Stimulated activated CD4-positive, alpha-beta T cell treated with anti-CD3 and anti-CD28 coated beads, Interleukin-15, amount 100 ng/mL, for 1 hour (primary cell): ENCODE measurements around the gene FAM110A.
"Not testable (repeated sequence)": the region's sequence is repeated elsewhere in the genome, so short reads cannot be mapped to it uniquely, and the experiment has no call there.

Experiments used
- DNase-seq, 2 donors: peaks; one replicate each; pipeline ENCODE4 v3.0.0-alpha.2; 2020; ENCODE audit warnings: low read depth in 1 of 2, low spot score in 1 of 2

FAM110A gene

DNA sequence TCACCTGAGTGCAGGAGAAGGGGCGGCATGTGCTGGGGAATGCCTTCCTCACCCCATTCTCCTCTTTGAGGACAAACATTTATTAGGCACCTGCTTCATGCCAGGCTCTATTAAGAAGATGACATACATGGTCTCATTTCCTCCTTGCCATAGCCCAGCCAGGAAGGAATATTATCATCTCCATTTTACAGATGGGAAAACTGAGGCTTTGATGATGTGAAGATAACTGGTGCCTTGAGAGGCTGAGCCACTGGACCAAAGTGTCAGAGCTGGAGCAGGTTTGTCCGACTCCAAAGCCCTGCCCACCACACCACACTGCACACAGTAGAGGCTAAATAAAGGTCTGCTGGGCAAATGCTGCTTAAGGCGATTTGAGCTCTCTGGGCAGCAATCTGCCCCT lies 37.2 kb downstream of the FAM110A start:
- DNase-seq: no peak

DNA sequence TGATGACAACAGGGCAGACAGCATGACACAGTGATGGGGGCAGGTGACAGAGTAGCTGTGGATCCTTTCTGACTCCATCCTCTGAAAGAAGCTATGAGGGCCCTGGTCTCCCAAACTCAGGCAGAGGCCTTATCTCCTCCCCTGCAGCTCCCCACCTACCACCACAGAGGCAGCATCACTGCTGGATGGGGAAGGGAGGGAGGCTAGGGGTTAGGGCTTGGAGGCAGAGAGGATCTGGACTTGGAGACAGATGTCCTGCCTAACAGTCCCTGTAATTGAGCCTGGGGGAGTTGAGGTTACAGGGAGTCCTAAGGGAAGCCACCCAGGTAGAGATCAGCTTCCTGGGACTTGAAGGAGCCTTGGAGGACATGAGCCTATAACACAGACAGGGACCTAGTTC lies 37.9 kb downstream of the FAM110A start:
- DNase-seq: no peak

DNA sequence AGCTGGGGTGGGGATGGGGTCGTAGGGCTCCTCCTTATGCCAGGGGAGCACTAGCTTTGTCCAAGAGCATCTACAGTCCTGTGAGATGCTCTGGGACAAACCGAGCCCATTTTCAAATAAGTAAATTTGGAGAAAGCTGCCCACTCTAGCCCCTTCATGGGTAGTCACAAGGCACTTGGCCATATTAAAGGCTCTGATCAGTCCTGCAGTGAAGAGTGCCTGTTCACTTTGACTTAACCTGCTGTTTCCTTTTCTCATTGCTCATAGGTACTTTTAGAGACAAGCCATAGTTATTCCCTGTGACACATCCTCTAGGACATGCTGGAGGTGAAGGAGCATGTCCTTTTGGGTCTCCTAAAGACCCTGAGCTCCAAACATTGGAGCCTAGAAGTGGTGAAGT lies 38.4 kb downstream of the FAM110A start:
- DNase-seq: no peak

DNA sequence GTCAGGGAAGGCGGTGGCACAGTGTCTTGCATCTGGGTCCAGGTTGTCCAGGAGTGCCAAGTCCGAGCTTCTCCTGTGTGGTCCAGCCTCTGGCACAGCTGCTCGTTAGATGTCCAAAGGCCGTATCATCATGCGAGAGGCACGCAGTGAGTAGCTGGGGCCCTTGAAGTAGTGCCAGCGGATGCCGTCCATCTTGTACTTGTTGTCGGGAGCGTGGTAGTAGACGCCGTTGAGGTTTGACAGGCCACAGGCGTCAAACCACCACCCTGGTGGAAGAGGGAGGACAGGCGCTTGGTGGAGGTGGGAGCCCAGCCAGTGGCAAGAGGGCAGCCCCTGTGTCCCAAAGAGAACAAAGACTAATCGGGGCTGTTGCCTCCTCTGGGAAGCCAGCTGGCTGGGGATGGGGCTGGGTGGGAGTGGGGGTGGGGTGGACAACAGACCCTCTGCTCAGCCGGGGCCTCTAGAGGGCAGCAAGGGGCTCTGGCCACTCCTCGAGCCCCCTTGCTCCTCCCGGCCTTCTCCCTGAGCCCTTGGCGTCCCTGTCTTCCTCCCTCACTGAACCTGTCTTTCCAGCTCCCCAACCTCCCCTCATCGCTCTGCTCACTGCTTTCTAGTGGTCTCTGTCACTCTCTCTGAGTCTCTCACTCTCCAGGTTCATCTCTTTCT lies 39.5 kb downstream of the FAM110A start:
- DNase-seq: no peak

DNA sequence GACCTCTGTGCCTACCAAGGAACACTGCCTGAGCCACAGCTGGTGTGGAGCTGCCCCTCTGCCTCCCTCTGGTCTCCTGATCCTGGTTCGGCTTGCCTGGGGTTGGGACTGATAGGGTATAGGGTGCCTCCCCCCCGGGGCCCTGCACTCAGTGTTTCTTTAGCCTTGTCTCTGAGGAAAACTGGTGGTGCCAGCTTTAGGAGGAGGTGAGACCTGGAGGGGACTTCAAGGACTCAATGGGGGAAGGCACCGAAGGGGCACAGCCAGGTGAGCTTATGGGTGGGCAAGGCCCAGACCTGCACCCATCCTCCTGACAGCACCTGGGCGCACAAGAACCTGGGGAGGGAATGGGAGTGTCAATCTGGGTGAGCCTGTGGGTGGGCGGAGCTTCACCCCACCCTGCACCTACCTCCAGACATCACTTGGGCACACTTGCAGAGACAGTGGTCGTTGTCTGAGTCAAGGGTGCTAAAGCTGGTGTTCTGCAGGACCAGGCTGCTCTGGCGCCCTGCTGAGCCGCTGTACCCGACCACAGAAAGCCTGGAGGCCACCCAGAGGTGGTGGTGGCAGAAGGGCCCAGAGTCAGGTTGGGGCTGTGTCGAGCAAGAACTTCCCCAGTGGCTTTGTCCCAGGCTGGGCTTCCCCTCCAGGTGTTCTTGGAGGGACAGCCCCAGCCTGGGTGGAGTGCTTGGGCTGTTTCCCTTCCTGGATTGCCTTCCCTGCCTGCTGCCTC lies 40.5 kb downstream of the FAM110A start:
- no peak for DNase-seq

DNA sequence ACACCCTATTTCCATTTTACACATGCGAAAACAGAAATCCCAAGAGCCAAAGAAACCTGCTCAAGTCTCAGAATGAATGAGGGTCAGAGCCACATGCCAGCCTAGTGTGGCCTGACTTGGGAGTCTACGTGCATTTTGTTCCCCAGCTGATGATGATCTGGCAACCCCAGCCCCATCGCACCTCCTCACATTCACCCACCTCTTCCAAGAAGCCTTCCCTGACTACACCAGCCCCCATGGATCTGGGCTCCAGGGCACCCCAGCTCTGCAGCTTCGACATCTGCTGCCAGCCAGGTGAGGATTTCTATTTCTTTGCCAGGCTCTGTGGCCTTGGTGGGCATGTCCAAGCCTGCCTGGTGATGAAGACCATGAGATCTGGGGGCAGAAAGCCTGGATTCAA lies 41.6 kb downstream of the FAM110A start:
- DNase-seq: no peak

DNA sequence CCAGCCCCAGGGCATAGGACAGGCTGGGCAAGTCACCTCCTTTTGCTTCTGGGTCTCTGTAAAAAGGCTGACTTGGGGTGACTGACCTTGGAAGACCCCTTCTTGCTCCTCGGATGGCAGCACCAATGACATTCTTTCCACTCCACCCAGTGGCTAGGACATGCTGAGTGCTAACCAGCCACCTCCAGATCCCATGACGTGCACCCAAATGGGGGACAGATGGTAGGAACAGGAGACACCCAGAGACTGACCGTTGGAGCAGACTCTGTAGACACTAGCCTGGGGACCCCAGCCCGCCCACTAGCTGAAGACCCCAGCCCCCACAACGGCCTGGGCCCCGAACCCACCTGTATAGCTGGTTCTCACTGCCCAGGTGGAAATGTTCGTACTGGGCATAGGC lies 44.3 kb downstream of the FAM110A start:
- DNase-seq: no peak

DNA sequence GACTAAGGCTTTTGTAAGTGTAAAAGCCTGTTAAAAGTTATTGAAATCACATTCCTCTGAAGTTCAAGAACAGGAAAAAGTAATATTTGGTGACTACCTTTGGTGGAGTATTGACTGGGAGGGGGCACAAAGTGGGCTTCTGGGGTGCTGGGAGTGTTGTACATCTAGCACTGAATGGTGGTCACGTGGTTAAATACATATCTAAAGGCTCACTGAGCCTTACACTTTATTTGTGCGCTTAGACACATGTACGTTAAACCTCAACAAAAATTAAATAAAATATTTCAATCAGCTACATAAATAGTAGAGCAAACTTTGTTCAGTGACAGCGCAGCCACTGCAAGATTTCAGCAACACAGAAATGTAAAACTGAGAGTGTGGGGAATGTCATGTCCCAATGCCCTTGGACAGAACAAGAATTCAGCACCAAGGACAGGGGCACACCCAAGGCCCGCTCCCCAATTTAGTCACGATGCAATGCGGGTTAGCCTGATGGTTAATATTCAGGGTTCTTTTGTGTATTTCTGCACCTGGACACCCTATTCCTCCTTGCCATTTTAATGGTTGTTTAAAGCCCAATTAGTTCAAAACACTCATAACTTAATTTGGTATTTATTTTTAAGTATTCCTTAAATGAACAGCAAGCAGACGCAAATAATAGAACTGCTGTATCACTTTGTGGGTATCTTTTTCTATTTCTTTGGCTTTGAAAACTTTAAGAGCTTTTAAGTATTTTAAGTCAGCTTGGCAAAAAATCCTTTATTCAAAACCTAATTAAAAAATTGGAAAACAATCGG lies 45.2 kb downstream of the FAM110A start:
- DNase-seq: no peak

DNA sequence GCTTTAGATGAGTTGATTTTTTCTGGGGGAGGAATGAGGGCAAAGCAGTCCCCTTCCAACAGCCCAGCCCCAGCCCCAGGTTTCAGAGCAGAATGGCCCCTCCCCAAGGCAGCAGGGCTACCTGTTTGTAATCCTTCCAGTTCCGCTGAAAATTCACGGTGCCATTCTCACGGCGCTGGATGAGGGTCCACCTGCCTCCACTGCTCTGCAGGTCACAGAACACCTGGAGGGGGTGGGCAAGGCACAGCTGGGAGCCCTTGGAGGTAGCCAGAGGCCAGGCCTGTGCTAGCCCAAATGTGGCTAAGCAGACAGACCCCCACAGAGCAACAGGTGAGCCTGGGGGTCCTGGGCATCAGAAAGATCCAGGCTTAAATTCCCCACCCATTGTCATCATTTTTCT lies 46.1 kb downstream of the FAM110A start:
- no peak for DNase-seq

DNA sequence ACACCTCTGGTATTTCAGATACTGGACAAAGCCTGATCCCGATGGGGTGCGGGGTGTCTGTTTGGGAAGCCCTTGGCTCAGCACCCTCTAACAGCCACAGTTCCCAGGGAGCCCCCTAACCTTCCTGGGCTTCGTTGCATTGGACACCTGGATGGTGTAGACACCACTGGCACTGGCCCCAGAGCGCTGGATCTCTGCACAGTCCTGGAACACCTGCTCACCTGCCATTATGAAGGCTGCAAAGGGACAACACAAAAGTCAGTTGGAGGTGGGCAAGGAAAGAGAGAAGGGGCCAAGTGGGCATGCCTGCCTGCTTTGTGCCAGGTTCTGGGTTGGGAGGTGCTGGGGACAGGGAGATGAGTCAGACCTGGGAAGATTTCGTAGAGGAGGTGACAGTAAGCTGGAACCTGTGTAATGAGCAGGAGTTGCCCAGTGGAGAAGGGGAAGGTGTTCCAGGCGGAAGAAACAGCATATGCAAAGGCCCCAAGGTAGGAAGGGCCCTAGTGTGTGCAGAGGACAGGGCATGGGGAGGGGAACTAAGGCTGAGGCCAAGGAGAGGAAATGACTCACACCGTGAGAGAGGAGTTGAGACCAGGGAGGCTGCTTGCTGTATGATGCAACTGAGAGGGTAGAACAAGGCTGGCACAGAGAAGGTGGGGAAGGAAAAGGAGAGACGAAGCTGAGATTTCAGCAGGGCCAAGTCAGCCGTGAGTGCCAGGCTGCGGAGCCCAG lies 47.7 kb downstream of the FAM110A start:
- DNase-seq: no peak

DNA sequence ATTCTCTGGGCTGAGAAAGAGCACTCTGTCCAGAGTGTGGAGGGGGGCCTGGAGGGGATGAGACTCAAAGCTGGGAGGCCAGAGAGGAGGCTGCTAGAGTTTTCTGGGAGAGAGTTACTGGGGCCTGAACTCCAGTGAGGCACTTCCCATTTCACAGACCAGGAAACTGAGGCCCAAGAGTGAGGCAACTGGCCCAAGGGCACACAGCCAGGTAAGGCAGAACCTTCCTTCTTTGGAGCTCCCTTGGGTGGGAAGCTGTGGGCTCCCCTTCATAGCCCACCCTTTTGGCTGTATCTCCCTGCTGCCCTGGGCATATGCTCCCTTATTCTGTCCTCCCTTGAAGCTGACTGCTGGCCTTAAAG lies 48.2 kb downstream of the FAM110A start:
- DNase-seq: no peak

DNA sequence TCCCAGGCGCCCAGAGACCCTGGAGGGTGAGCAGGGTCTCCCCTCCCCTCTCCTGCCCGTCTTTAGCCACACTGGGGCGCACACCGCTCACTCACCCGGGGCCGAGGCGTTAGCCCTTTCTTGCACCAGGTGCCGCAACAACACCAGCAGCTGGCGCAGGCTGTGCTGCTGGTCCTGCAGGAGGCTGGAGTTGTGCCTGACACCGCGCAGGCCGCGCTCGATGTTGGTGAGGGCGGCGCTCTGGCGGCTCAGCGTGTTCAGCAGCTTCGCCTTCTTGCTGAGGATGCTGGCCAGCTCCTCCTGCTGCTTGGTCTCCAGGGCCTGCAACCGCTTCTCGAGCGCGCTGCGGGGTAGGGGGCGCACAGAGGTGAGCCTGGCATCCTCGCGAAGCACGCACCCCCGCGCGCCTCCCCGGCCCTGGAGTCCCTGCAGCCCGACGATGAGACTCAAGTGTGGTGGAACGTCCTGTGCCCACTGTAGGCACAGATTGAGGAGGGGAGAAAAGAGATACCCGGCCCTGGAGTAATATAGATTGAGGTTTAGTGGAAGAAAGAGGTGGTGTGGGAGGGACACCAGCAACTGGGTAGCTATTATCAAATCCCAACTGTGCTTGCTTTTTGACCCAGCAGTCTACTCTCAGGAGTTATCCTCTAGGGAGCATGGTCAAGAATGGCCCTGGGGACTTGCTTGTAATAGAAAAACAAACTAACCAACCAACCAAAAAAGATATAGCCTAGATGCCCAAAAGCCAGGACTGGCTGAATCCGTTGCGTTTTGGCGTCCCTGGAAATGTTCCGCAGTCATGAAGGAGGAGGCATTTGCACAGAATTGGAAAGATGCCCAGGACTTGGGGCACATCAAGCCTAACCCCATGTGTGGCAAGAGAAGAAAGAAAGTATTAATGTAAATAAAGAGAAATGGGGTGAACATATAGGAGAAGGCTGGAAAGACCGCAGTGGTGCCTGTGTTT lies 51.8 kb downstream of the FAM110A start:
- DNase-seq: no peak

DNA sequence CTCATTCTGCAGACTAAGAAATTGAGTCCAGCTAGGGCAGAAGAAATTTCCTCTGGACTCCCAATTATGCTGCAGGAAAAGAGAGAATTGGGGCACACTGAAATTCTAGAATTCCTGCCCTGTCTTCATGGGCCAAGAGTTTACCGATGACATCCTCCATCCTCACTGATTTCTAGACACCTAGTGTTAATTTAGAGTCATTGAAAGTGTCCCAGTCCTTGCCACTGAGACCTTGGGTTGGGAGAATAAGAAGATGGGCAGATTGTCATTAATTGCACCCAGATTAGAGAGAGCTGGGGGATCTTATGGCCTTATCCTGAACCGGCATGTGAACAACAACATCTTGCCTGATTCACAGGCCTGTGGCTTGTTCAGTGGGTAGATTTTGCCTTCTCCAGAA lies 53.6 kb downstream of the FAM110A start:
- no peak for DNase-seq

DNA sequence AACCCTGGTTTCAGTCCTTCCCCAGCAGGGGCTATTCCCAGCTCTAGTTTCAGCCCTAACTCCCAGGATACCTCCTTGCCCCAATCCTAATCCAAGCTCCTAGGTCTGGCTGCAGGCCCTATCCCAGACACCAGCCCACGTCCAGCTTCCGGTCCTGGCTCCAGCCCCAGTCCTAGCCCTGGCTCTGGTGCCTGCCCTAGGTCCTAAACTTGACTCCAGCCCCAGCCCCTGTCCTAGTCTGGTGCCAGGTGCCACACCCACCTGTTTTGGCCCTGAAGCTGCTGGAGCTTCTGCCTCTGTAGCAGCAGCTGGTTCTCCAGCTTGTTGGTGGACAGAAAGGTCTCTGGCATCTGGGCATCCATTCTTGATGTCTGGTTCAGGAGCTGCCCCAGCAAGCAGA lies 54.5 kb downstream of the FAM110A start:
- no peak for DNase-seq

DNA sequence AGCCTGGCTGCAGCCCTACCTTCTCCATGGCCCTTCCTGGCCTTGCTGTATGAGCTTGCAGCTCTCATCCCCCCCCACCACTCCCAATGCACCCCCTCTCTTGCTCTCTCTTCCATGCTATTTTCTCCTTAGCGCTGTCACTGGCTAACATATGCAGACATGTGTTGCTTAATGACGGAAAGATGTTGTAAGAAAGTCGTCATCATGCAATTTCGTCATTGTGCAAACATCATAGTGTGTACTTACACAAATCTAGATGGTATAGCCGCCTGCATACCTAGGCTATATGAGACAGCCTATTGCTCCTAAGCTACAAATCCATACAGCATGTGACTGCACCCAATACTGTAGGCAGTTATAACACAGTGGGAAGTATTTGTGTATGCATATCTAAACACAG lies 55.6 kb downstream of the FAM110A start:
- no peak for DNase-seq

DNA sequence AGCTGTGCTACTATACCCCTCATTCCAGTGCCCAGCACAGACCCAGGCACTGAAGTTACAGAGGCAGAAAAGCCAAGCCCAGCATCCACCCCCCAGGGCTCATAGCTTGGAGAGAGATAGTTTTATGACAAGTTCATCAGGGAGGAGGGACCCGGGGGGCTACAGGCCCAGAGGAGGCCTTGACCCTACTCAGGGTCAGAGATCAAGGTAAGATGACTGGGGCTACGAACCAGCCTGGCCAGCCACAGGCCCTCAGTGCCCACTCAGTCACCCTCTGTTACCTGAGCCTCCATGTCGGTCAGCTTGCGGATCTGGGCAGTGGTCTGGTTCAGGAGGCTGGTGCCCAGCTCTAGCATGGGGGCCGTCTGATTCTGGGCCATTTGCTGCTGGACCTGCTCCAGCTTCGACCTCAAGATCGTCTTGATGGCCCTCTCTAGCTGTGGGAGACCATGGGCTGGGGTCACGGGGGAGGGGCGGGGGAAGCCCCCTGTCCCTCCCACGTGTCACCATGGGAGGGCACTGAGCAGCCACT lies 56.5 kb downstream of the FAM110A start:
- no peak for DNase-seq

DNA sequence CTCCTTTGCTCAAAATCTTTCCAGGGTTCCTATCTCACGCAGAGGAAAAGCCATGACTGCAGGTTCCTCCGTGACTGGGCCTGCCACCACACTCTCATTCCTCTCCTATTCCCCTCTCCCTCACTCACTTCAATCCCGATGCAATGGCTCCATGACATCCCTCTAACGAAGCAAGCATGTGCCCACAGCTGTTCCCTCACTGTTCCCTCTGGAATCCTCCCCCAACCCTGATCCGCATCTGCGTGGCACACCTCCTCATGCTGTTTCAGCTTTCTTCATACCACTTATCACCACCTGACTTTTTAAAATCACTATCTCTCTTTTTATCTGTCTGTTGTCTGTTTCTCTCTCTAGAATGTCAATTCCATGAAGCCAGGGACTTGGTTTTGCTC lies 57.1 kb downstream of the FAM110A start:
- DNase-seq: no peak

DNA sequence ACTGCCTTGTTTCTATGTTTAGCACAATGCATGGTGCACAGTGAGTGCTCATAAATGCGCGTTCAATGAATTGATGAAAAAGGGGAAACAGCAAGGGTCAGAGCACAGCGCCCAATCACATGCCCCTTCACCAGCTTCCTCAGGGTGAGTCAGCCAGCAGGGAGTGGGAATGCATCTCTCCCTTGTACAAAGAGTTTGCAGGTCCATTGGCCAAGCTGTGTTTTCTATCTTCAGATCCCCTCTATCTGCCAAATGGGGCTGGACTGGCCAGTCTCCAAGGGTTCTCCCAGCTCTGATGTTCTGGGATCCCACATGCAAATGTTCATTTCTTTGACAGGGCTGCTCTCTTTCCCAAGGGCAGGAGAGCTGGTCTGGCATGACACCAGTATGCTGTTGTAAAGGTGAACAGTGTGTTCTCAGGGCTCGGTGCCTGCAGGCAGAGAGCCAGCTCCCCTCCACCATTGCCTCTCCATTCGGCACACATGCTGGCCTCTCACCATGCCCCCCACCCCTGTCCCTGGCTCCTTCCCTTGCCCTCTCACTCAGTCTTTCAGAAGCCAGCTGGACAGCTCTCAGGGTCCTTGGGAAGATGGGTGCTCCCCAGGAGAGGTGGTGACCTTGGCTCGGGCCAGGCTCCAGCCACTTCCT lies 57.7 kb downstream of the FAM110A start:
- DNase-seq: no peak

DNA sequence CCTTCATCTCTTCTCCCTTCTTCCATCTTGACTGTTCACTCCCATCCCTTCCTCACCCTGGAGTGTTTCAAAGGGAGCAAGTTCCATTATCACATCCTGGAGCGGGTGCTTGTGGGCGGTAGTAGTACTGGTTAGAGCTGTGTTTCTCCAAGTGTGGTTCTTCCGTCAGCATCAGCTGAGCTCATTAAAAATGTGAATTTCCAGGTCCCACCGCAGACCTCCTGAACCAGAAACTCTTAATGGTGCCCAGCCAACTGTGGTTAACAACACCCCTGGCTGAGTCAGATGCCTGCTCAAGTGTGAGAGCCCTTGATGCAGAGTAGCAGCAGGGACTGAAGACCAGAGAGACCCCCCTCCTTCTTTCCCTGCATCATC lies 58.2 kb downstream of the FAM110A start:
- DNase-seq: no peak

DNA sequence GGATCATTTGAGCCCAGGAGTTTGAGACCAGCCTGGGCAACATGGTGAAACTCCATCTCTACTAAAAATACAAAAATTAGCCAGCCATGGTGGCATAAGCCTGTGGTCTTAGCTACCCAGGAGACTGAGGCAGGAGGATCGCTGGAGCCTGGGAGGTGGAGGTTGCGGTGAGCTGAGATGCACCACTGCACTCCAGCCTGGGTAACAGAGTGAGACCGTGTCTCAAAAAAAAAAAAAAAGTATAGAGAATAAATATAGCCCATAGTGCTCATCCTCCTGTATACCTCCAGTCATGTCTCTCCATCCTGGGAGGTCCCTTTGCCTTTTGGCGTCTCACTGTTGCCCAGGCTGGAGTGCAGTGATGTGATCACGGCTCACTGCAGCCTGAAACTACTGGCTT lies 58.9 kb downstream of the FAM110A start:
- not testable (repeated sequence) for DNase-seq
